ENCODE measurements around the gene HDAC1.
"Not testable (repeated sequence)": the region's sequence is repeated elsewhere in the genome, so short reads cannot be mapped to it uniquely, and the experiment has no call there.

The HDAC1 gene

GRCh38 chr1:32274646-32275340, 17.1 kb upstream of the HDAC1 start:
- DNase-seq, result no peak

GRCh38 chr1:32275424-32275823, 16.5 kb upstream of the HDAC1 start:
- DNase-seq, result no peak

- no peak for DNase-seq
These were observed 15.7 kb upstream of the HDAC1 start for GRCh38 chr1:32276032-32276782.

GRCh38 chr1:32284777-32285176, 7.1 kb upstream of the HDAC1 start:
- DNase-seq, result not testable (repeated sequence)

- no peak for DNase-seq
These were observed 6.2 kb upstream of the HDAC1 start for GRCh38 chr1:32285658-32286057.

GRCh38 chr1:32286763-32287162, 5.1 kb upstream of the HDAC1 start:
- no peak for DNase-seq

- DNase-seq, result no peak
These were observed 2.6 kb upstream of the HDAC1 start for GRCh38 chr1:32289256-32289655.

- no peak for DNase-seq
These were observed 657 bp upstream of the HDAC1 start for GRCh38 chr1:32291145-32291707.

- DNase-seq, result not testable (repeated sequence)
These were observed 6.3 kb downstream of the HDAC1 start for GRCh38 chr1:32298211-32298610.

GRCh38 chr1:32299327-32299726, 7.4 kb downstream of the HDAC1 start:
- DNase-seq, result no peak

GRCh38 chr1:32303358-32303757, 11.5 kb downstream of the HDAC1 start:
- DNase-seq, result no peak

GRCh38 chr1:32303997-32304622, 12.2 kb downstream of the HDAC1 start:
- DNase-seq, result no peak

GRCh38 chr1:32305310-32305709, 13.4 kb downstream of the HDAC1 start:
- DNase-seq, result no peak

GRCh38 chr1:32307324-32307723, 15.4 kb downstream of the HDAC1 start:
- DNase-seq, result no peak

GRCh38 chr1:32309960-32310359, 18.1 kb downstream of the HDAC1 start:
- no peak for DNase-seq

- DNase-seq, result no peak
These were observed 20.0 kb downstream of the HDAC1 start for GRCh38 chr1:32311709-32312393.

- no peak for DNase-seq
These were observed 25.0 kb downstream of the HDAC1 start for GRCh38 chr1:32316903-32317277.

GRCh38 chr1:32318127-32318869, 26.4 kb downstream of the HDAC1 start:
- no peak for DNase-seq

- DNase-seq, result no peak
These were observed 29.9 kb downstream of the HDAC1 start for GRCh38 chr1:32321712-32322291.

GRCh38 chr1:32327204-32327603, 35.3 kb downstream of the HDAC1 start:
- DNase-seq, result no peak

- DNase-seq, result no peak
These were observed 38.1 kb downstream of the HDAC1 start for GRCh38 chr1:32329931-32330466.

All from stimulated activated CD4-positive, alpha-beta T cell treated with anti-CD3 and anti-CD28 coated beads, Interleukin-1b, Interleukin-23, amount 100 ng/mL, for 48 hours (primary cell).